SHP77 treated with DMSO at 0.1 percent for 48 hours (cell line): ENCODE data around the gene ZNF581.

Source experiments
- DNase-seq: peaks from one replicate; lab custom pipeline; 2025; lab: John Stamatoyannopoulos, UW

The ZNF581 gene

GRCh38 chr19:55643003-55643886 lies at the start of gene ZNF581:
Gene ZNF581, plus strand, starts transcription at chr19:55643649. Its CDS starts 923 bp downstream, at chr19:55644572.
- peak; percentile 59 for DNase-seq

GRCh38 chr19:55594996-55595545 lies 48.4 kb upstream of the ZNF581 start:
- DNase-seq, result no peak

GRCh38 chr19:55596304-55596703 lies 47.1 kb upstream of the ZNF581 start:
- DNase-seq, result no peak

GRCh38 chr19:55597501-55597921 lies 45.9 kb upstream of the ZNF581 start:
- DNase-seq, result no peak

- DNase-seq, result no peak
Observed at GRCh38 chr19:55598034-55598433, 45.4 kb upstream of the ZNF581 start.

- DNase-seq, result peak; percentile 93
Observed at GRCh38 chr19:55598719-55599467, 44.6 kb upstream of the ZNF581 start.

GRCh38 chr19:55599468-55599841 lies 44.0 kb upstream of the ZNF581 start, which contains the start of gene FIZ1:
Gene FIZ1, minus strand, starts transcription at chr19:55599517. Its CDS starts 1,652 bp downstream, at chr19:55597865.
- DNase-seq, result peak; percentile 89

- DNase-seq, result peak; percentile 88
Observed at GRCh38 chr19:55599842-55600661, 43.4 kb upstream of the ZNF581 start, which contains the start of gene ZNF524. Gene ZNF524, plus strand, starts transcription at chr19:55600288. Its CDS starts 1,825 bp downstream, at chr19:55602113.

GRCh38 chr19:55600662-55601028 lies 42.8 kb upstream of the ZNF581 start:
- DNase-seq, result no peak

GRCh38 chr19:55601084-55601483 lies 42.4 kb upstream of the ZNF581 start:
- no peak for DNase-seq

GRCh38 chr19:55602104-55603001 lies 41.1 kb upstream of the ZNF581 start:
- no peak for DNase-seq

- no peak for DNase-seq
Observed at GRCh38 chr19:55603115-55603514, 40.3 kb upstream of the ZNF581 start.

- no peak for DNase-seq
Observed at GRCh38 chr19:55603581-55604292, 39.7 kb upstream of the ZNF581 start.

GRCh38 chr19:55605207-55605636 lies 38.2 kb upstream of the ZNF581 start:
- peak; percentile 90 for DNase-seq

- DNase-seq, result peak; percentile 26
Observed at GRCh38 chr19:55605637-55606470, 37.6 kb upstream of the ZNF581 start, which contains the start of gene ZNF865. Gene ZNF865, plus strand, starts transcription at chr19:55605647. Its CDS starts 7,972 bp downstream, at chr19:55613619.

GRCh38 chr19:55606471-55606787 lies 37.0 kb upstream of the ZNF581 start:
- DNase-seq, result no peak

GRCh38 chr19:55606817-55607216 lies 36.6 kb upstream of the ZNF581 start:
- no peak for DNase-seq

GRCh38 chr19:55609326-55609725 lies 34.1 kb upstream of the ZNF581 start:
- DNase-seq, result no peak
